Measurements from ENCODE around the gene CYP2C9.
"Not testable (repeated sequence)": the region's sequence is repeated elsewhere in the genome, so short reads cannot be mapped to it uniquely, and the experiment has no call there.

DNA sequence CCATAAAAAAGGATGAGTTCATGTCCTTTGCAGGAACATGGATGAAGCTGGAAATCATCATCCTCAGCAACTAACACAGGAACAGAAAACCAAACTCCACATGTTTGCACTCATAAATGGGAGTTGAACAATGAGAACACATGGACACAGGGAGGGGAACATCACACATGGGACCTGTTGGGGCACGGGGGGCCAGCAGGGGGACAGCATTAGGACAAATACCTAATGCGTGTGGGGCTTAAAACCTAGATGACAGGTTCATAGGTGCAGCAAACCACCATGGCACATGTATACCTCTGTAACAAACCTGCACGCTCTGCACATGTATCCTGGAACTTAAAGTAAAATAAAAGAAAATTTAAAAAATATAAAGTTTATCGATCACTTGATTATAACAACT is 7.7 kb downstream of the CYP2C9 start:
- not testable (repeated sequence) for TF ChIP-seq CTCF (optimal IDR thresholded peaks at IDR 0.05 in 1 of 3, IDR thresholded peaks at IDR 0.05 in 1 of 3, conservative IDR thresholded peaks at IDR 0.05 in 1 of 3; ENCODE audit: extremely low read depth in 1 of 3, insufficient read depth in 2 of 3, low read length in 3 of 3); EZH2 (IDR thresholded peaks at IDR 0.05; ENCODE audit: low read length)

Data from keratinocyte (primary cell).